H1 (cell line): Measurements from ENCODE around the gene ENDOV. TPM values are rescaled to one million over a fixed set of nuclear protein-coding genes. Genes with fewer than 3 reads are reported as not detected.
A peak's percentile ranks its signal among the peaks of the same experiment; 100 is the strongest.

ENCODE experiments used
- CTCF ChIA-PET: fragments of 300-600 bp; sonication (Branson Sonifier 250); formaldehyde crosslinking; loops from one replicate; lab custom pipeline; 2021; ENCODE audit not compliant: partially characterized antibody; lab: Charles Lee
- POLR2A ChIA-PET: fragments of 300-600 bp; sonication (Branson Sonifier 250); formaldehyde crosslinking; loops from one replicate; lab custom pipeline; 2021; ENCODE audit warnings: inconsistent platforms; ENCODE audit not compliant: partially characterized antibody; lab: Charles Lee
- DNase-seq, 2 experiments: peaks; one replicate each; pipeline versions ENCODE4 v3.0.0 to v3.0.0-alpha.2; 2010 to 2022; ENCODE audit warnings: low spot score in 2 of 2, low read depth in 1 of 2, mixed read lengths in 1 of 2
- FAIRE-seq: peaks from 2 replicates; lab custom pipeline; 2011; peaks lifted over from hg19 to GRCh38; lab: Jason Lieb, UNC
- H2AFZ ChIP-seq: 2 replicates; pipeline ENCODE4 v1.8.1; 2012; ENCODE audit warnings: low read length, inconsistent platforms
- H2AK5ac ChIP-seq: 2 replicates; pipeline ENCODE4 v1.6.1; 2013; ENCODE audit warnings: low read depth, low read length
- H2BK120ac ChIP-seq: replicated peaks from 2 replicates; pipeline ENCODE3; 2013; ENCODE audit warnings: low read depth, low read length, inconsistent platforms
- H2BK12ac ChIP-seq: 2 replicates; pipeline ENCODE4 v1.6.1; 2013; ENCODE audit warnings: low read depth, low read length
- H2BK15ac ChIP-seq: 2 replicates; pipeline ENCODE4 v1.6.1; 2013; ENCODE audit warnings: low read length
- H2BK20ac ChIP-seq: 2 replicates; pipeline ENCODE4 v1.6.1; 2013; ENCODE audit warnings: low read length
- H2BK5ac ChIP-seq: 2 replicates; pipeline ENCODE4 v1.6.1; 2013; ENCODE audit warnings: low read depth, low read length
- H3K14ac ChIP-seq: 2 replicates; pipeline ENCODE4 v1.6.1; 2013; ENCODE audit warnings: inconsistent platforms; ENCODE audit not compliant: insufficient read length
- H3K18ac ChIP-seq: 2 replicates; pipeline ENCODE4 v1.6.1; 2013; ENCODE audit warnings: low read length; ENCODE audit errors: extremely low read depth
- H3K23ac ChIP-seq: 2 replicates; pipeline ENCODE4 v1.6.1; 2013; ENCODE audit warnings: inconsistent platforms; ENCODE audit not compliant: insufficient read length
- H3K23me2 ChIP-seq: 2 replicates; pipeline ENCODE4 v1.6.1; 2013; ENCODE audit warnings: low read depth, low read length
- H3K27ac ChIP-seq: 2 replicates; pipeline ENCODE4 v1.6.1; 2011; ENCODE audit warnings: low read depth, low read length, inconsistent platforms
- H3K27me3 ChIP-seq, 4 experiments: replicated peaks in 1 of 4; 1 replicate in 1 of 4; 2 replicates in 3 of 4; pipeline versions ENCODE4 v1.6.1 to v1.8.1; 2011 to 2013; ENCODE audit warnings: low read length in 3 of 4, mild to moderate bottlenecking in 3 of 4, inconsistent platforms in 2 of 4, mixed read lengths in 2 of 4, moderate library complexity in 1 of 4; ENCODE audit not compliant: control insufficient read depth in 3 of 4, insufficient read depth in 3 of 4; ENCODE audit errors: extremely low read depth in 1 of 4
- H3K36me3 ChIP-seq, 4 experiments: 2 replicates each; pipeline versions ENCODE4 v1.6.1 to v1.8.1; 2011 to 2013; ENCODE audit warnings: mild to moderate bottlenecking in 4 of 4, low read length in 3 of 4, moderate library complexity in 2 of 4, control low read depth in 1 of 4, inconsistent platforms in 1 of 4; ENCODE audit not compliant: insufficient read depth in 4 of 4, control insufficient read depth in 2 of 4
- H3K4ac ChIP-seq: replicated peaks from 2 replicates; pipeline ENCODE3; 2013; ENCODE audit warnings: low read length, low read depth, mixed read lengths, inconsistent platforms; ENCODE audit not compliant: insufficient read length
- H3K4me1 ChIP-seq, 4 experiments: replicated peaks in 1 of 4; 1 replicate in 1 of 4; 2 replicates in 3 of 4; pipeline versions ENCODE4 v1.6.1 to v1.8.1; 2011 to 2013; ENCODE audit warnings: low read length in 3 of 4, inconsistent platforms in 2 of 4, mixed read lengths in 1 of 4; ENCODE audit not compliant: insufficient read depth in 4 of 4, control insufficient read depth in 3 of 4
- H3K4me2 ChIP-seq, 2 experiments: 2 replicates each; pipeline versions ENCODE4 v1.6.1 to v1.8.1; 2011 to 2013; ENCODE audit warnings: low read depth in 2 of 2, low read length in 2 of 2, control low read depth in 1 of 2, inconsistent platforms in 1 of 2, mild to moderate bottlenecking in 1 of 2; ENCODE audit not compliant: insufficient read depth in 1 of 2
- H3K4me3 ChIP-seq, 4 experiments: fragments of 200-600, 300-600 bp in 1 of 4; sonication (generic), shearing (Covaris generic), sonication (Bioruptor Twin) in 1 of 4; 2 replicates each; pipeline versions ENCODE4 v1.5.1 to v1.8.1; 2011 to 2016; ENCODE audit warnings: low read length in 4 of 4, low read depth in 3 of 4, control low read depth in 2 of 4, inconsistent platforms in 2 of 4, mild to moderate bottlenecking in 2 of 4, mixed read lengths in 1 of 4, moderate library complexity in 1 of 4; ENCODE audit not compliant: insufficient read depth in 2 of 4; ENCODE audit errors: extremely low read depth in 1 of 4
- H3K56ac ChIP-seq: replicated peaks from 2 replicates; pipeline ENCODE3; 2013; ENCODE audit warnings: low read depth, mild to moderate bottlenecking, mixed read lengths, low read length, inconsistent platforms; ENCODE audit not compliant: insufficient read length
- H3K79me1 ChIP-seq: 2 replicates; pipeline ENCODE4 v1.6.1; 2013; ENCODE audit warnings: low read depth, low read length, control low read depth
- H3K79me2 ChIP-seq, 2 experiments: 2 replicates each; pipeline versions ENCODE4 v1.6.1 to v1.8.1; 2012 to 2013; ENCODE audit warnings: low read length in 2 of 2, mild to moderate bottlenecking in 2 of 2, inconsistent platforms in 1 of 2; ENCODE audit not compliant: insufficient read depth in 2 of 2, control insufficient read depth in 1 of 2
- H3K9ac ChIP-seq, 4 experiments: replicated peaks in 1 of 4; 1 replicate in 1 of 4; 2 replicates in 3 of 4; pipeline versions ENCODE4 v1.6.1 to v1.8.1; 2011 to 2013; ENCODE audit warnings: low read depth in 3 of 4, low read length in 3 of 4, control low read depth in 2 of 4, mild to moderate bottlenecking in 2 of 4, moderate library complexity in 2 of 4, inconsistent platforms in 1 of 4; ENCODE audit errors: extremely low read depth in 1 of 4
- H3K9me3 ChIP-seq, 2 experiments: 2 replicates each; pipeline versions ENCODE4 v1.6.1 to v1.8.1; 2012 to 2013; ENCODE audit warnings: mild to moderate bottlenecking in 2 of 2, moderate library complexity in 2 of 2, control low read depth in 1 of 2, inconsistent platforms in 1 of 2, low read depth in 1 of 2, low read length in 1 of 2, mixed read lengths in 1 of 2; ENCODE audit not compliant: insufficient read depth in 2 of 2
- H4K20me1 ChIP-seq, 2 experiments: replicated peaks in 1 of 2; 2 replicates each; pipeline versions ENCODE3 to v1.8.1; 2011 to 2013; ENCODE audit warnings: inconsistent platforms in 2 of 2, low read length in 2 of 2, mild to moderate bottlenecking in 1 of 2; ENCODE audit not compliant: insufficient read depth in 2 of 2, control insufficient read depth in 1 of 2
- H4K5ac ChIP-seq: 2 replicates; pipeline ENCODE4 v1.6.1; 2013; ENCODE audit warnings: low read length, low read depth, mixed read lengths, inconsistent platforms; ENCODE audit not compliant: insufficient read length
- H4K8ac ChIP-seq: 2 replicates; pipeline ENCODE4 v1.8.0; 2013; ENCODE audit warnings: mild to moderate bottlenecking, moderate library complexity, low read length, inconsistent platforms; ENCODE audit not compliant: insufficient read depth; ENCODE audit errors: extremely low read depth
- H4K91ac ChIP-seq: replicated peaks from 2 replicates; pipeline ENCODE3; 2013; ENCODE audit warnings: low read length, mixed read lengths, inconsistent platforms; ENCODE audit not compliant: insufficient read length
- BACH1 ChIP-seq: IDR thresholded peaks from 2 replicates; pipeline ENCODE4 v1.6.1; 2012; ENCODE audit warnings: low read length, improper control_type of control experiment
- CTBP2 ChIP-seq: IDR thresholded peaks from 2 replicates; pipeline ENCODE4 v1.7.0; 2011; ENCODE audit warnings: borderline replicate concordance, mild to moderate bottlenecking, moderate library complexity, mixed read lengths, low read length; ENCODE audit not compliant: insufficient read depth, insufficient read length
- GABPA ChIP-seq: IDR thresholded peaks from 2 replicates; pipeline ENCODE4 v1.6.1; 2011; ENCODE audit warnings: mild to moderate bottlenecking, low read length, moderate library complexity, borderline replicate concordance; ENCODE audit not compliant: insufficient read depth
- KDM5A ChIP-seq: fragments of 200-600 bp; IDR thresholded peaks from 2 replicates; pipeline ENCODE4 v1.7.1; 2012; ENCODE audit warnings: mild to moderate bottlenecking, low read length, inconsistent platforms, mixed read lengths
- MAX ChIP-seq: IDR thresholded peaks from 2 replicates; pipeline ENCODE4 v1.6.1; 2012; ENCODE audit warnings: inconsistent platforms
- NRF1 ChIP-seq: IDR thresholded peaks from 2 replicates; pipeline ENCODE4 v1.6.1; 2011; ENCODE audit warnings: mild to moderate bottlenecking, low read depth, low read length, improper control_type of control experiment
- SUZ12 ChIP-seq: fragments of 200-600 bp; sonication (generic); IDR thresholded peaks from 2 replicates; pipeline ENCODE4 v1.6.1; 2012; ENCODE audit warnings: mild to moderate bottlenecking, inconsistent platforms, low read length, moderate library complexity, mixed read lengths
- ZNF274 ChIP-seq: IDR thresholded peaks from 2 replicates; pipeline ENCODE4 v1.7.0; 2012; ENCODE audit warnings: low read length, borderline replicate concordance; ENCODE audit errors: extremely low read depth
- WGBS, 2 experiments: shearing (Covaris generic) in 1 of 2; methylation state at CpG; one replicate each; pipeline versions ENCODE4 v1.1.6 to v1.1.7; 2013 to 2015; ENCODE audit warnings: low lambda C conversion rate in 2 of 2, mixed read lengths in 2 of 2, inconsistent platforms in 1 of 2, low coverage in 1 of 2, missing lambda C conversion rate in 1 of 2; ENCODE audit not compliant: insufficient replicate concordance in 2 of 2, insufficient coverage in 1 of 2, insufficient read length in 1 of 2; ENCODE audit errors: extremely low coverage in 1 of 2, missing lambda C conversion rate in 1 of 2; 5-methylcytosine and 5-hydroxymethylcytosine counted together
- polyA plus RNA-seq, 7 experiments: library from polyadenylated mRNA; depleted of rRNA in 3 of 7; stranded (reverse) in 5 of 7; unstranded in 2 of 7; fragments of >200 nt in 5 of 7; fragments of 200-250 nt in 2 of 7; gene quantifications; 1 replicate in 5 of 7; 2 replicates in 1 of 7; 4 replicates in 1 of 7; pipeline versions ENCODE4 v1.2.1 to v1.2.3, GENCODE V29; 2011 to 2013; ENCODE audit warnings: missing spikeins in 2 of 7, mixed read lengths in 2 of 7
- total RNA-seq: library from RNA; stranded (reverse); fragmentation: NEBNext Ultra II Directional; extraction: Animal tissue kit (Norgen Biotek cat#: 25700); gene quantifications from 2 replicates; pipeline ENCODE4 v1.2.1, GENCODE V29; 2021

The ENDOV gene
- total and polyA plus RNA-seq, 2 of the 8 experiments (the other 6 are each of a cell fraction or from before 2014, with no cell fraction given): 10.6 to 13.3 TPM

- Histone ChIP-seq H2AFZ (no peak overlapping the region), H4K91ac (no peak overlapping the region), H2AK5ac (no peak overlapping the region), H2BK20ac (no peak overlapping the region), H3K9me3 (no peaks in the 10 kb centered on the region), H3K27me3 (peaks cover 0 to 7% (median 0%) of the 10 kb centered on the region in 4 experiments; a peak in 3 of 7 replicates), H3K79me2 (no peaks in the 10 kb centered on the region), H2BK15ac (no peak overlapping the region), H3K79me1 (no peaks in the 10 kb centered on the region), H3K4me1 (peaks cover 3 to 11% (median 8%) of the 10 kb centered on the region in 4 experiments; a peak in 6 of 7 replicates), H4K5ac (no peak overlapping the region), H3K56ac (no peak overlapping the region), H4K8ac (no peak overlapping the region), H3K18ac (no peak overlapping the region; the same call in 1 of the 2 replicates), H3K23ac (no peak overlapping the region), H3K23me2 (no peaks in the 10 kb centered on the region), H3K4ac (no peak overlapping the region), H3K4me2 (peak overlapping the region; percentile 50 to 62; a peak in 3 of 4 replicates), H3K9ac (no peak overlapping the region), H3K36me3 (no peaks in the 10 kb centered on the region), H3K4me3 (peak overlapping the region in 3 of 4 experiments; percentile 6 to 35 (median 10); a peak in 4 of 8 replicates), H4K20me1 (no peaks in the 10 kb centered on the region), H3K27ac (no peak overlapping the region), H2BK120ac (no peak overlapping the region), H2BK12ac (no peak overlapping the region), H2BK5ac (no peak overlapping the region), H3K14ac (no peak overlapping the region)
- no peak for FAIRE-seq
- peak in 1 of 2 experiments; percentile 59 for DNase-seq
- ChIA-PET CTCF (interaction anchor here (1.0 kb wide), 1 partner anchor 658 kb away, joined by 3 read pairs; no protein-coding TSS in a partner anchor), POLR2A (interaction anchor here (0.9 to 5.8 kb wide), 3 partner anchors 10 to 58 kb away, joined by 3 to 35 read pairs (median 3); no protein-coding TSS in a partner anchor)
- 19% methylated on average over 29 of the region's 31 CpGs; no CpG with 5 or more reads in 1 of the 2 experiments for WGBS, 2 experiments
- TF ChIP-seq ZNF274 (no peak), MAX (peak; percentile 38), GABPA (no peak), SUZ12 (no peak), NRF1 (no peak), CTBP2 (no peak), BACH1 (no peak), KDM5A (no peak)
These were observed 29.1 kb downstream of the ENDOV start for GRCh38 chr17:80443916-80444643.
